Hepatocyte (in vitro differentiated cells): ENCODE measurements around the gene MMP19.

Experiments used
- CTCF ChIP-seq: fragments of 200-600 bp; sonication (generic); IDR thresholded peaks from 2 replicates; pipeline ENCODE4 v1.5.1; 2016; ENCODE audit warnings: antibody characterized with exemption, mild to moderate bottlenecking; ENCODE audit not compliant: poor library complexity
- EZH2 ChIP-seq: fragments of 200-600 bp; sonication (generic); IDR thresholded peaks from 2 replicates; pipeline ENCODE4 v1.6.1; 2016; ENCODE audit warnings: antibody characterized with exemption, mild to moderate bottlenecking, borderline replicate concordance
- EZH2phosphoT487 ChIP-seq: fragments of 200-600 bp; sonication (generic); IDR thresholded peaks from one replicate; pipeline ENCODE4 v1.6.1; 2018; ENCODE audit warnings: antibody characterized with exemption, mild to moderate bottlenecking, low read depth, moderate library complexity; ENCODE audit not compliant: unreplicated experiment, severe bottlenecking

GRCh38 chr12:55815473-55815872, 27.3 kb downstream of the MMP19 start:
- TF ChIP-seq EZH2phosphoT487 (no peak), CTCF (no peak), EZH2 (no peak)
